Measurements from ENCODE around the gene COX6A2. TPM values are rescaled to one million over a fixed set of nuclear protein-coding genes. Genes with fewer than 3 reads are reported as not detected.

Gene COX6A2
- total RNA-seq, 1 experiment from 2014 or later = not detected

DNA sequence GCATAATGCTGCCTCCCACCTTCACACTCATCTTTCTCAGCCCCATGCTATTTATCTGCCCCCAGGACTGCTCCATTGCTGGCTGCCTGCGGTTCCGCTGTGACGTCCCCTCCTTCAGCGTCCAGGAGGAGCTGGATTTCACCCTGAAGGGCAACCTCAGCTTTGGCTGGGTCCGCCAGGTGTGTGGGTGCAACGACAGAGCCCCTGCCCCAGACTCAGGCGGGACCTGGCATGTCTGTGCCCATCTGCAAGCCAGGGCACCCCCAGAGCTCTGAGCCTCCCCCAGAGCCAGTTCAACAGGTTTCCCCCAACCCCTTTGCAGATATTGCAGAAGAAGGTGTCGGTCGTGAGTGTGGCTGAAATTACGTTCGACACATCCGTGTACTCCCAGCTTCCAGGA is 48.0 kb downstream of the COX6A2 start:
- Mint-ChIP-seq H3K9me3 (peaks cover 1 to 3% of the 10 kb centered on the region in 2 experiments; a peak in 4 of 5 replicates), H3K27me3 (ENCODE audit: low read depth) (peaks cover 16% of the 10 kb centered on the region), H3K36me3 (ENCODE audit: insufficient read depth in 1 of 3, low read depth in 3 of 3) (no peaks in the 10 kb centered on the region), H3K4me3 (no peak overlapping the region), H3K27ac (peak overlapping the region in 1 of 3 experiments; percentile 44; a peak in 1 of 7 replicates), H3K4me1 (peaks cover 4 to 9% of the 10 kb centered on the region in 2 experiments)
- Histone ChIP-seq H3K23ac (ENCODE audit: insufficient read length, low read depth, low read length) (no peak overlapping the region), H3K4me2 (ENCODE audit: insufficient read depth, insufficient read length, low read length) (no peak overlapping the region), H4K20me1 (ENCODE audit: control insufficient read depth, insufficient read depth, insufficient read length) (no peaks in the 10 kb centered on the region), H3K27ac (ENCODE audit: insufficient read length, low read depth, low read length) (no peak overlapping the region), H3K56ac (ENCODE audit: insufficient read length, low read depth, low read length) (no peak overlapping the region), H3K79me1 (ENCODE audit: insufficient read depth, low read depth, low read length, poor library complexity, severe bottlenecking) (no peaks in the 10 kb centered on the region), H3T11ph (ENCODE audit: low read length) (no peak overlapping the region), H3K14ac (ENCODE audit: insufficient read depth, low read length) (no peak overlapping the region), H2BK15ac (ENCODE audit: low read depth, low read length) (no peak overlapping the region), H3K18ac (ENCODE audit: insufficient read length, low read depth, low read length) (no peak overlapping the region), H2BK12ac (ENCODE audit: insufficient read length, low read depth, low read length) (no peak overlapping the region), H2AFZ (ENCODE audit: low read length) (no peak overlapping the region), H4K8ac (replicated peaks; ENCODE audit: insufficient read length, low read depth, low read length) (no peak overlapping the region), H3K79me2 (ENCODE audit: insufficient read depth, low read length) (no peaks in the 10 kb centered on the region), H2BK20ac (ENCODE audit: low read depth, low read length, poor library complexity, severe bottlenecking) (no peak overlapping the region), H4K91ac (ENCODE audit: insufficient read length, low read depth, low read length) (no peak overlapping the region), H3K9ac (ENCODE audit: extremely low read depth, insufficient read length, low read length) (no peak overlapping the region), H2BK5ac (ENCODE audit: insufficient read length, low read length) (no peak overlapping the region), H2AK5ac (ENCODE audit: insufficient read length, low read length) (no peak overlapping the region), H3K9me3 (ENCODE audit: control insufficient read depth, low read depth, low read length) (no peaks in the 10 kb centered on the region), H4K5ac (ENCODE audit: insufficient read length, low read depth, low read length) (no peak overlapping the region), H3K4me1 (ENCODE audit: insufficient read depth, low read length) (no peaks in the 10 kb centered on the region), H3K23me2 (ENCODE audit: insufficient read length, low read depth, low read length, poor library complexity, severe bottlenecking) (no peaks in the 10 kb centered on the region), H2BK120ac (ENCODE audit: low read depth, low read length, poor library complexity, severe bottlenecking) (no peak overlapping the region), H3K27me3 (ENCODE audit: insufficient read depth, low read length) (no peaks in the 10 kb centered on the region), H3K4ac (ENCODE audit: low read depth, low read length) (no peak overlapping the region)
- no CpG with 5 or more reads among the region's 12 CpGs for WGBS (ENCODE audit: extremely low coverage, insufficient read length, low lambda C conversion rate)
- TF ChIP-seq, protein P1, sequence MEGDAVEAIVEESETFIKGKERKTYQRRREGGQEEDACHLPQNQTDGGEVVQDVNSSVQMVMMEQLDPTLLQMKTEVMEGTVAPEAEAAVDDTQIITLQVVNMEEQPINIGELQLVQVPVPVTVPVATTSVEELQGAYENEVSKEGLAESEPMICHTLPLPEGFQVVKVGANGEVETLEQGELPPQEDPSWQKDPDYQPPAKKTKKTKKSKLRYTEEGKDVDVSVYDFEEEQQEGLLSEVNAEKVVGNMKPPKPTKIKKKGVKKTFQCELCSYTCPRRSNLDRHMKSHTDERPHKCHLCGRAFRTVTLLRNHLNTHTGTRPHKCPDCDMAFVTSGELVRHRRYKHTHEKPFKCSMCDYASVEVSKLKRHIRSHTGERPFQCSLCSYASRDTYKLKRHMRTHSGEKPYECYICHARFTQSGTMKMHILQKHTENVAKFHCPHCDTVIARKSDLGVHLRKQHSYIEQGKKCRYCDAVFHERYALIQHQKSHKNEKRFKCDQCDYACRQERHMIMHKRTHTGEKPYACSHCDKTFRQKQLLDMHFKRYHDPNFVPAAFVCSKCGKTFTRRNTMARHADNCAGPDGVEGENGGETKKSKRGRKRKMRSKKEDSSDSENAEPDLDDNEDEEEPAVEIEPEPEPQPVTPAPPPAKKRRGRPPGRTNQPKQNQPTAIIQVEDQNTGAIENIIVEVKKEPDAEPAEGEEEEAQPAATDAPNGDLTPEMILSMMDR (conservative IDR thresholded peaks at IDR 0.05) = no peak
- DNase-seq = no peak

Other genes with a start within 250 kb of the COX6A2 start
- 953 and 1,034 TPM in 2 replicates for gene FUS, start 248.2 kb downstream of the COX6A2 start, total RNA-seq (2021)
- 37.5 and 38.5 TPM in 2 replicates for gene PYCARD, start 225.6 kb downstream of the COX6A2 start, total RNA-seq (2021)
- gene TRIM72, start 214.2 kb downstream of the COX6A2 start, total RNA-seq (2021) = 1.2 and 1.3 TPM in 2 replicates
- 0.70 and 2.1 TPM in 2 replicates for gene PYDC1, start 211.2 kb downstream of the COX6A2 start, total RNA-seq (2021)
- gene ITGAM, start 168.4 kb downstream of the COX6A2 start, total RNA-seq (2021) = 0.18 and 0.33 TPM in 2 replicates
- 0.15 and 0.28 TPM in 2 replicates for gene ITGAX, start 73.2 kb downstream of the COX6A2 start, total RNA-seq (2021)
- gene ITGAD, start 35.0 kb downstream of the COX6A2 start, total RNA-seq (2021) = not detected in 2 replicates
- 0.22 and 0.37 TPM in 2 replicates for gene ZNF843, start 14.4 kb upstream of the COX6A2 start, total RNA-seq (2021)
- 18.5 and 18.7 TPM in 2 replicates for gene ARMC5, start 31.1 kb upstream of the COX6A2 start, total RNA-seq (2021)
- gene TGFB1I1, start 43.8 kb upstream of the COX6A2 start, total RNA-seq (2021) = 15.4 and 15.5 TPM in 2 replicates
- 0.52 and 1.3 TPM in 2 replicates for gene SLC5A2, start 54.8 kb upstream of the COX6A2 start, total RNA-seq (2021)
- 33.4 and 33.6 TPM in 2 replicates for gene RUSF1, start 80.0 kb upstream of the COX6A2 start, total RNA-seq (2021)
- gene AHSP, start 99.5 kb upstream of the COX6A2 start, total RNA-seq (2021) = 1.6 TPM in 1 of 2 replicates, not detected in the other

Data from H9 (cell line).